H1 (cell line): ENCODE data around the gene MICU2. TPM values are rescaled to one million over a fixed set of nuclear protein-coding genes. Genes with fewer than 3 reads are reported as not detected.

Source experiments
- EP300 ChIP-seq, 2 experiments: IDR thresholded peaks; 1 replicate in 1 of 2; 2 replicates in 1 of 2; pipeline ENCODE4 v1.6.1; 2011 to 2012; ENCODE audit warnings: low read depth in 2 of 2, low read length in 2 of 2, mild to moderate bottlenecking in 2 of 2, borderline replicate concordance in 1 of 2, inconsistent platforms in 1 of 2, moderate library complexity in 1 of 2
- TBP ChIP-seq: IDR thresholded peaks from 2 replicates; pipeline ENCODE4 v1.6.1; 2011; ENCODE audit warnings: low read depth, low read length, improper control_type of control experiment
- polyA plus RNA-seq, 7 experiments: library from polyadenylated mRNA; depleted of rRNA in 3 of 7; stranded (reverse) in 5 of 7; unstranded in 2 of 7; fragments of >200 nt in 5 of 7; fragments of 200-250 nt in 2 of 7; gene quantifications; 1 replicate in 5 of 7; 2 replicates in 1 of 7; 4 replicates in 1 of 7; pipeline versions ENCODE4 v1.2.1 to v1.2.3, GENCODE V29; 2011 to 2013; ENCODE audit warnings: missing spikeins in 2 of 7, mixed read lengths in 2 of 7
- total RNA-seq: library from RNA; stranded (reverse); fragmentation: NEBNext Ultra II Directional; extraction: Animal tissue kit (Norgen Biotek cat#: 25700); gene quantifications from 2 replicates; pipeline ENCODE4 v1.2.1, GENCODE V29; 2021
- TF ChIP-seq, protein P1 (sequence below): fragments of 300-600 bp; sonication (generic); IDR thresholded peaks from 2 replicates; pipeline ENCODE4 v1.7.1; 2012; ENCODE audit warnings: low read length, moderate library complexity, mild to moderate bottlenecking, inconsistent platforms; ENCODE audit not compliant: insufficient replicate concordance

MICU2 gene
- total and polyA plus RNA-seq, 2 of the 8 experiments (the other 6 are each of a cell fraction or from before 2014, with no cell fraction given) = 34.6 to 36.5 TPM

DNA sequence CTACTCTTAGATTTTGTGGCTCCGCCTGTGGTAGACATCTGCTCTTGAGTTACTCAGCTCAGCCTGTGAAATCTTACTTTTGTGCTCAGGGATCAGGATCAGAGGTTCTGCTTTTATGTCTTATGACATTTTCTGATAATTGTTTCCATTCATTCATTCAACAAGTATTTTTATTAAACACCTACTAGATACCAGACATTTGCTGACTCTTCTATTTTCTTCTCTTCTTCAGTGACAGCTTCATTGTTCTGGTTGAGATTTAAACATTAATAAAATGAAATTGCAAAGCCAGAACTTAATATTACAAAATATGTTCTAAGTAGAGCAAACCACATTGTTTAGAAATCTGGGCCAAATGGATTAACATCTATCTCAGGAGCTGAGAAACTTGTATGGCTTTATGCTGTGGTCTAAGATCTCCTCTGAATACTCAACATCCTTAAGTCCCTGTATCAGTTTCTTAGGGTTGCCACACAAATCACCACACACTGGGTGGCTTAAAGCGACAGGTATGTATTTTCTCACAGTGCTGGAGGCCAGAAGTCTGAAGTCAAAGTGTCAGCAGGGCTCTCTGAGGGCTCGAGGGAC is 15.8 kb upstream of the MICU2 start (continued):
- TF ChIP-seq, protein P1, sequence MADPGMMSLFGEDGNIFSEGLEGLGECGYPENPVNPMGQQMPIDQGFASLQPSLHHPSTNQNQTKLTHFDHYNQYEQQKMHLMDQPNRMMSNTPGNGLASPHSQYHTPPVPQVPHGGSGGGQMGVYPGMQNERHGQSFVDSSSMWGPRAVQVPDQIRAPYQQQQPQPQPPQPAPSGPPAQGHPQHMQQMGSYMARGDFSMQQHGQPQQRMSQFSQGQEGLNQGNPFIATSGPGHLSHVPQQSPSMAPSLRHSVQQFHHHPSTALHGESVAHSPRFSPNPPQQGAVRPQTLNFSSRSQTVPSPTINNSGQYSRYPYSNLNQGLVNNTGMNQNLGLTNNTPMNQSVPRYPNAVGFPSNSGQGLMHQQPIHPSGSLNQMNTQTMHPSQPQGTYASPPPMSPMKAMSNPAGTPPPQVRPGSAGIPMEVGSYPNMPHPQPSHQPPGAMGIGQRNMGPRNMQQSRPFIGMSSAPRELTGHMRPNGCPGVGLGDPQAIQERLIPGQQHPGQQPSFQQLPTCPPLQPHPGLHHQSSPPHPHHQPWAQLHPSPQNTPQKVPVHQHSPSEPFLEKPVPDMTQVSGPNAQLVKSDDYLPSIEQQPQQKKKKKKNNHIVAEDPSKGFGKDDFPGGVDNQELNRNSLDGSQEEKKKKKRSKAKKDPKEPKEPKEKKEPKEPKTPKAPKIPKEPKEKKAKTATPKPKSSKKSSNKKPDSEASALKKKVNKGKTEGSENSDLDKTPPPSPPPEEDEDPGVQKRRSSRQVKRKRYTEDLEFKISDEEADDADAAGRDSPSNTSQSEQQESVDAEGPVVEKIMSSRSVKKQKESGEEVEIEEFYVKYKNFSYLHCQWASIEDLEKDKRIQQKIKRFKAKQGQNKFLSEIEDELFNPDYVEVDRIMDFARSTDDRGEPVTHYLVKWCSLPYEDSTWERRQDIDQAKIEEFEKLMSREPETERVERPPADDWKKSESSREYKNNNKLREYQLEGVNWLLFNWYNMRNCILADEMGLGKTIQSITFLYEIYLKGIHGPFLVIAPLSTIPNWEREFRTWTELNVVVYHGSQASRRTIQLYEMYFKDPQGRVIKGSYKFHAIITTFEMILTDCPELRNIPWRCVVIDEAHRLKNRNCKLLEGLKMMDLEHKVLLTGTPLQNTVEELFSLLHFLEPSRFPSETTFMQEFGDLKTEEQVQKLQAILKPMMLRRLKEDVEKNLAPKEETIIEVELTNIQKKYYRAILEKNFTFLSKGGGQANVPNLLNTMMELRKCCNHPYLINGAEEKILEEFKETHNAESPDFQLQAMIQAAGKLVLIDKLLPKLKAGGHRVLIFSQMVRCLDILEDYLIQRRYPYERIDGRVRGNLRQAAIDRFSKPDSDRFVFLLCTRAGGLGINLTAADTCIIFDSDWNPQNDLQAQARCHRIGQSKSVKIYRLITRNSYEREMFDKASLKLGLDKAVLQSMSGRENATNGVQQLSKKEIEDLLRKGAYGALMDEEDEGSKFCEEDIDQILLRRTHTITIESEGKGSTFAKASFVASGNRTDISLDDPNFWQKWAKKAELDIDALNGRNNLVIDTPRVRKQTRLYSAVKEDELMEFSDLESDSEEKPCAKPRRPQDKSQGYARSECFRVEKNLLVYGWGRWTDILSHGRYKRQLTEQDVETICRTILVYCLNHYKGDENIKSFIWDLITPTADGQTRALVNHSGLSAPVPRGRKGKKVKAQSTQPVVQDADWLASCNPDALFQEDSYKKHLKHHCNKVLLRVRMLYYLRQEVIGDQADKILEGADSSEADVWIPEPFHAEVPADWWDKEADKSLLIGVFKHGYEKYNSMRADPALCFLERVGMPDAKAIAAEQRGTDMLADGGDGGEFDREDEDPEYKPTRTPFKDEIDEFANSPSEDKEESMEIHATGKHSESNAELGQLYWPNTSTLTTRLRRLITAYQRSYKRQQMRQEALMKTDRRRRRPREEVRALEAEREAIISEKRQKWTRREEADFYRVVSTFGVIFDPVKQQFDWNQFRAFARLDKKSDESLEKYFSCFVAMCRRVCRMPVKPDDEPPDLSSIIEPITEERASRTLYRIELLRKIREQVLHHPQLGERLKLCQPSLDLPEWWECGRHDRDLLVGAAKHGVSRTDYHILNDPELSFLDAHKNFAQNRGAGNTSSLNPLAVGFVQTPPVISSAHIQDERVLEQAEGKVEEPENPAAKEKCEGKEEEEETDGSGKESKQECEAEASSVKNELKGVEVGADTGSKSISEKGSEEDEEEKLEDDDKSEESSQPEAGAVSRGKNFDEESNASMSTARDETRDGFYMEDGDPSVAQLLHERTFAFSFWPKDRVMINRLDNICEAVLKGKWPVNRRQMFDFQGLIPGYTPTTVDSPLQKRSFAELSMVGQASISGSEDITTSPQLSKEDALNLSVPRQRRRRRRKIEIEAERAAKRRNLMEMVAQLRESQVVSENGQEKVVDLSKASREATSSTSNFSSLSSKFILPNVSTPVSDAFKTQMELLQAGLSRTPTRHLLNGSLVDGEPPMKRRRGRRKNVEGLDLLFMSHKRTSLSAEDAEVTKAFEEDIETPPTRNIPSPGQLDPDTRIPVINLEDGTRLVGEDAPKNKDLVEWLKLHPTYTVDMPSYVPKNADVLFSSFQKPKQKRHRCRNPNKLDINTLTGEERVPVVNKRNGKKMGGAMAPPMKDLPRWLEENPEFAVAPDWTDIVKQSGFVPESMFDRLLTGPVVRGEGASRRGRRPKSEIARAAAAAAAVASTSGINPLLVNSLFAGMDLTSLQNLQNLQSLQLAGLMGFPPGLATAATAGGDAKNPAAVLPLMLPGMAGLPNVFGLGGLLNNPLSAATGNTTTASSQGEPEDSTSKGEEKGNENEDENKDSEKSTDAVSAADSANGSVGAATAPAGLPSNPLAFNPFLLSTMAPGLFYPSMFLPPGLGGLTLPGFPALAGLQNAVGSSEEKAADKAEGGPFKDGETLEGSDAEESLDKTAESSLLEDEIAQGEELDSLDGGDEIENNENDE = no peak
- TF ChIP-seq EP300 (IDR thresholded peaks at IDR 0.05; ENCODE audit: borderline replicate concordance in 1 of 2, low read depth in 2 of 2, low read length in 2 of 2) (no peak), TBP (no peak)
